ENCODE data around the gene MAST3. TPM values are rescaled to one million over a fixed set of nuclear protein-coding genes. Genes with fewer than 3 reads are reported as not detected.

The MAST3 gene
- total and polyA plus RNA-seq, 4 donors: 5.8 to 22.0 (median 13.1) TPM

- Histone ChIP-seq H3K36me3 (ENCODE audit: control insufficient read depth, insufficient read depth, low read length) (peaks cover 79% of the 10 kb centered on the region), H3K4me1 (ENCODE audit: control insufficient read depth, insufficient read depth, low read length) (peaks cover 41% of the 10 kb centered on the region)
- WGBS (ENCODE audit: insufficient coverage): 4% methylated on average over 64 of the region's 66 CpGs
Measured at GRCh38 chr19:18160971-18161635, 63.5 kb downstream of the MAST3 start.

GRCh38 chr19:18161636-18162002, 64.0 kb downstream of the MAST3 start:
- 69% methylated on average over 15 of the region's 19 CpGs for WGBS (ENCODE audit: insufficient coverage)
- no peaks in the 10 kb centered on the region for H3K27me3 ChIP-seq (ENCODE audit: control insufficient read depth, insufficient read depth, low read length)
- H3K4me3 ChIP-seq (ENCODE audit: low read depth, low read length): no peak overlapping the region
- no peak for DNase-seq (ENCODE audit: low read depth in 4 of 6, low spot score in 6 of 6)
- H3K36me3 ChIP-seq (ENCODE audit: control insufficient read depth, insufficient read depth, low read length): peaks cover 79% of the 10 kb centered on the region
- peaks cover 36% of the 10 kb centered on the region for H3K4me1 ChIP-seq (ENCODE audit: control insufficient read depth, insufficient read depth, low read length)
- no peaks in the 10 kb centered on the region for H3K9me3 ChIP-seq (ENCODE audit: control insufficient read depth, insufficient read depth, low read length)
- H3K27ac ChIP-seq (ENCODE audit: low read depth, low read length): no peak overlapping the region

More at GRCh38 chr19:18160971-18161635, 63.5 kb downstream of the MAST3 start:
- no peaks in the 10 kb centered on the region for H3K9me3 ChIP-seq (ENCODE audit: control insufficient read depth, insufficient read depth, low read length)
- H3K4me3 ChIP-seq (ENCODE audit: low read depth, low read length): no peak overlapping the region
- DNase-seq (ENCODE audit: low read depth in 4 of 6, low spot score in 6 of 6): peak in 3 of 6 donors; percentile 45 to 84 (median 80)
- no peaks in the 10 kb centered on the region for H3K27me3 ChIP-seq (ENCODE audit: control insufficient read depth, insufficient read depth, low read length)
- peak overlapping the region; percentile 52 for H3K27ac ChIP-seq (ENCODE audit: low read depth, low read length)

GRCh38 chr19:18164072-18164471, 66.5 kb downstream of the MAST3 start:
- Histone ChIP-seq H3K9me3 (ENCODE audit: control insufficient read depth, insufficient read depth, low read length) (no peaks in the 10 kb centered on the region), H3K27me3 (ENCODE audit: control insufficient read depth, insufficient read depth, low read length) (no peaks in the 10 kb centered on the region), H3K4me3 (ENCODE audit: low read depth, low read length) (no peak overlapping the region), H3K36me3 (ENCODE audit: control insufficient read depth, insufficient read depth, low read length) (peaks cover 89% of the 10 kb centered on the region), H3K4me1 (ENCODE audit: control insufficient read depth, insufficient read depth, low read length) (peaks cover 16% of the 10 kb centered on the region), H3K27ac (ENCODE audit: low read depth, low read length) (no peak overlapping the region)
- no peak for DNase-seq (ENCODE audit: low read depth in 4 of 6, low spot score in 6 of 6)
- 100% methylated on average over 3 of the region's 7 CpGs for WGBS (ENCODE audit: insufficient coverage)

- Histone ChIP-seq H3K9me3 (ENCODE audit: control insufficient read depth, insufficient read depth, low read length) (no peaks in the 10 kb centered on the region), H3K27ac (ENCODE audit: low read depth, low read length) (no peak overlapping the region), H3K27me3 (ENCODE audit: control insufficient read depth, insufficient read depth, low read length) (no peaks in the 10 kb centered on the region), H3K4me3 (ENCODE audit: low read depth, low read length) (no peak overlapping the region), H3K4me1 (ENCODE audit: control insufficient read depth, insufficient read depth, low read length) (peaks cover 7% of the 10 kb centered on the region), H3K36me3 (ENCODE audit: control insufficient read depth, insufficient read depth, low read length) (peaks cover 94% of the 10 kb centered on the region)
- WGBS (ENCODE audit: insufficient coverage): 96% methylated on average over 12 of the region's 15 CpGs
- no peak for DNase-seq (ENCODE audit: low read depth in 4 of 6, low spot score in 6 of 6)
Measured at GRCh38 chr19:18165794-18166544, 68.4 kb downstream of the MAST3 start.

GRCh38 chr19:18167011-18167410, 69.4 kb downstream of the MAST3 start:
- no peak overlapping the region for H3K4me3 ChIP-seq (ENCODE audit: low read depth, low read length)
- DNase-seq (ENCODE audit: low read depth in 4 of 6, low spot score in 6 of 6): no peak
- no peaks in the 10 kb centered on the region for H3K27me3 ChIP-seq (ENCODE audit: control insufficient read depth, insufficient read depth, low read length)
- 96% methylated on average over 20 of the region's 21 CpGs for WGBS (ENCODE audit: insufficient coverage)
- H3K27ac ChIP-seq (ENCODE audit: low read depth, low read length): no peak overlapping the region
- no peaks in the 10 kb centered on the region for H3K4me1 ChIP-seq (ENCODE audit: control insufficient read depth, insufficient read depth, low read length)
- peaks cover 96% of the 10 kb centered on the region for H3K36me3 ChIP-seq (ENCODE audit: control insufficient read depth, insufficient read depth, low read length)
- H3K9me3 ChIP-seq (ENCODE audit: control insufficient read depth, insufficient read depth, low read length): no peaks in the 10 kb centered on the region

GRCh38 chr19:18167975-18168645, 70.5 kb downstream of the MAST3 start:
- Histone ChIP-seq H3K4me1 (ENCODE audit: control insufficient read depth, insufficient read depth, low read length) (peaks cover under 1% of the 10 kb centered on the region), H3K27ac (ENCODE audit: low read depth, low read length) (no peak overlapping the region), H3K27me3 (ENCODE audit: control insufficient read depth, insufficient read depth, low read length) (no peaks in the 10 kb centered on the region), H3K4me3 (ENCODE audit: low read depth, low read length) (no peak overlapping the region), H3K36me3 (ENCODE audit: control insufficient read depth, insufficient read depth, low read length) (peaks cover 85% of the 10 kb centered on the region), H3K9me3 (ENCODE audit: control insufficient read depth, insufficient read depth, low read length) (no peaks in the 10 kb centered on the region)
- WGBS (ENCODE audit: insufficient coverage): 73% methylated on average over 14 of the region's 14 CpGs
- peak in 1 of 6 donors; percentile 9 for DNase-seq (ENCODE audit: low read depth in 4 of 6, low spot score in 6 of 6)

- DNase-seq (ENCODE audit: low read depth in 4 of 6, low spot score in 6 of 6): no peak
- Histone ChIP-seq H3K36me3 (ENCODE audit: control insufficient read depth, insufficient read depth, low read length) (peaks cover 78% of the 10 kb centered on the region), H3K27ac (ENCODE audit: low read depth, low read length) (no peak overlapping the region)
Measured at GRCh38 chr19:18168673-18169381, 71.2 kb downstream of the MAST3 start.

GRCh38 chr19:18170714-18171255, 73.2 kb downstream of the MAST3 start:
- 70% methylated on average over 9 of the region's 16 CpGs for WGBS (ENCODE audit: insufficient coverage)
- DNase-seq (ENCODE audit: low read depth in 4 of 6, low spot score in 6 of 6): no peak
- Histone ChIP-seq H3K4me3 (ENCODE audit: low read depth, low read length) (no peak overlapping the region), H3K4me1 (ENCODE audit: control insufficient read depth, insufficient read depth, low read length) (peaks cover 14% of the 10 kb centered on the region), H3K9me3 (ENCODE audit: control insufficient read depth, insufficient read depth, low read length) (no peaks in the 10 kb centered on the region), H3K27me3 (ENCODE audit: control insufficient read depth, insufficient read depth, low read length) (peaks cover 24% of the 10 kb centered on the region), H3K36me3 (ENCODE audit: control insufficient read depth, insufficient read depth, low read length) (peaks cover 58% of the 10 kb centered on the region), H3K27ac (ENCODE audit: low read depth, low read length) (no peak overlapping the region)

More at GRCh38 chr19:18168673-18169381, 71.2 kb downstream of the MAST3 start:
- 98% methylated on average over 62 of the region's 66 CpGs for WGBS (ENCODE audit: insufficient coverage)
- Histone ChIP-seq H3K27me3 (ENCODE audit: control insufficient read depth, insufficient read depth, low read length) (peaks cover 6% of the 10 kb centered on the region), H3K4me3 (ENCODE audit: low read depth, low read length) (no peak overlapping the region), H3K4me1 (ENCODE audit: control insufficient read depth, insufficient read depth, low read length) (peaks cover 8% of the 10 kb centered on the region), H3K9me3 (ENCODE audit: control insufficient read depth, insufficient read depth, low read length) (no peaks in the 10 kb centered on the region)

Data from spinal cord (tissue), 10 donors.